Astrocyte of the spinal cord (primary cell): Measurements from ENCODE around the gene CLN6.
"Not testable (repeated sequence)": the region's sequence is repeated elsewhere in the genome, so short reads cannot be mapped to it uniquely, and the experiment has no call there.

Experiments used
- DNase-seq: peaks from one replicate; pipeline ENCODE4 v3.0.0; 2011; ENCODE audit warnings: low read depth, low spot score
- H3K4me3 ChIP-seq: 2 replicates; pipeline ENCODE4 v1.5.1; 2011; ENCODE audit warnings: low read depth, mild to moderate bottlenecking, low read length, moderate library complexity
- in situ Hi-C: cut with HindIII; loops from 2 replicates; pipeline ENCODE4 v1.10.0; 2017; ENCODE audit warnings: low sequenced_read_pairs
- TF ChIP-seq, protein P1 (sequence below): IDR thresholded peaks from 2 replicates; pipeline ENCODE4 v1.5.1; 2012; ENCODE audit warnings: low read depth, mild to moderate bottlenecking, low read length, inconsistent platforms

Gene CLN6

DNA sequence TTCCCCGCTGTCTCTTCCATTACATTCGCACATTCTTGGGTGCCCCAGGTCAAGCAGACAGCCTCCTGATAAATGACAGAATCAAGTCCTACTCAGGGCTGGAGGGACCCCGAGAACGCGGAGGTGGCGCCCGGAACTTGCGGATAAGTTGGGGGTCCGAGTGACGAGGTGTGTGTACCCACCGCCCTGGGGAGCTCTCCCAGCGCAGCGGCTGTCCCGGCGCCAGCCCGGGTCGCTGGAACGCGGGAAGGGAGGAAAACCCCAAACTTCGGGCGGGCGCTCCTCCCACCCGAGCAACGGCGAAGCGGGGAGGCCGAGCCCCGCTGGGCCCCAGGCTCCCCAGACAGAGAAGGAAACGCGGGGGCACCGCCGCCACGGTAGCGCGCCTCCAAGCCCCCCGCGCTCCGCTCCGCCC, 550 bp downstream of the CLN6 start:
- no peak for DNase-seq
- in situ Hi-C loops = no loop called here

DNA sequence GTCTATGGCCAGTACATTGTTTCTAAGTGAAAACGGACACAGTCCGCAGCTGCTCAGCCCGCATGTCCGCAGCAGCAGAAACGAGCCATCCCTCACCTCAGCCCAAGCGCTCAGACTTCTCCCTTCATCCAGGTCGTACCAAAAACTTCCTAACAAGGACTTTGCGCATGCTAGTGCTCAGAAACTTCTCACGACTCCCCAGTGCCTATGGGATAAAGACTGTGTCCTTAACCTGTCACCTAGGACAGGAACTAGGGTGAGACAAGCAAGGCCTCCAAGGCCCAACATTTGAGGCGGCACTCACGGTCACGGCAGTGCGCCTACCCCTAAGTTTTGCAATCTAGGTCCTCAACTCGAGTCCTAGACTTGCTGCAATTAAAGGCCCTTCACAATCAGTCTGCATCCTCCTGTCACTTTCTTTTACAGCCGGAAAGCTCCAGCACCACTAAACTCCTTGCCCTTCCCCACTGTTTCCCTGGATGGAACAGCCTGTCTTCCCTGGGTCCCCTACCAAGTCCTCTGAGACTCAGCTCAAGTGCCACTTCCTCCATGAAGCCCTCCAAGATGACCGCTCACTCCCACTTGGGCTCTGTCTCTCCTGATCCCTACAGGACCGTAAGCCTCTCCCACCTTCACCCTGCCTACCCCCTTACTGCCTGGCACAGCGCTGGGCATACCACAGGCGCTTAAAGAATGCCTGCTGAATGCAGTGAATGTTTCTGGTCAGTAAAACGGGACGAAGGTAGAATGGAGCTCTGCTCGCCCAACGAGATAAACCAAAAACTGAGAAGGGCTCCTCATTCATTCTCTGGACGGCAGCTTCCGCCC, 1.2 kb downstream of the CLN6 start:
- peak; percentile 14 for DNase-seq
- peak overlapping the region; percentile 69 for H3K4me3 ChIP-seq
- in situ Hi-C loops = no loop called here
- TF ChIP-seq, protein P1, sequence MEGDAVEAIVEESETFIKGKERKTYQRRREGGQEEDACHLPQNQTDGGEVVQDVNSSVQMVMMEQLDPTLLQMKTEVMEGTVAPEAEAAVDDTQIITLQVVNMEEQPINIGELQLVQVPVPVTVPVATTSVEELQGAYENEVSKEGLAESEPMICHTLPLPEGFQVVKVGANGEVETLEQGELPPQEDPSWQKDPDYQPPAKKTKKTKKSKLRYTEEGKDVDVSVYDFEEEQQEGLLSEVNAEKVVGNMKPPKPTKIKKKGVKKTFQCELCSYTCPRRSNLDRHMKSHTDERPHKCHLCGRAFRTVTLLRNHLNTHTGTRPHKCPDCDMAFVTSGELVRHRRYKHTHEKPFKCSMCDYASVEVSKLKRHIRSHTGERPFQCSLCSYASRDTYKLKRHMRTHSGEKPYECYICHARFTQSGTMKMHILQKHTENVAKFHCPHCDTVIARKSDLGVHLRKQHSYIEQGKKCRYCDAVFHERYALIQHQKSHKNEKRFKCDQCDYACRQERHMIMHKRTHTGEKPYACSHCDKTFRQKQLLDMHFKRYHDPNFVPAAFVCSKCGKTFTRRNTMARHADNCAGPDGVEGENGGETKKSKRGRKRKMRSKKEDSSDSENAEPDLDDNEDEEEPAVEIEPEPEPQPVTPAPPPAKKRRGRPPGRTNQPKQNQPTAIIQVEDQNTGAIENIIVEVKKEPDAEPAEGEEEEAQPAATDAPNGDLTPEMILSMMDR = no peak

More for the DNA sequence above, 550 bp downstream of the CLN6 start:
- peak overlapping the region; percentile 69 for H3K4me3 ChIP-seq
- TF ChIP-seq, protein P1 = no peak

DNA sequence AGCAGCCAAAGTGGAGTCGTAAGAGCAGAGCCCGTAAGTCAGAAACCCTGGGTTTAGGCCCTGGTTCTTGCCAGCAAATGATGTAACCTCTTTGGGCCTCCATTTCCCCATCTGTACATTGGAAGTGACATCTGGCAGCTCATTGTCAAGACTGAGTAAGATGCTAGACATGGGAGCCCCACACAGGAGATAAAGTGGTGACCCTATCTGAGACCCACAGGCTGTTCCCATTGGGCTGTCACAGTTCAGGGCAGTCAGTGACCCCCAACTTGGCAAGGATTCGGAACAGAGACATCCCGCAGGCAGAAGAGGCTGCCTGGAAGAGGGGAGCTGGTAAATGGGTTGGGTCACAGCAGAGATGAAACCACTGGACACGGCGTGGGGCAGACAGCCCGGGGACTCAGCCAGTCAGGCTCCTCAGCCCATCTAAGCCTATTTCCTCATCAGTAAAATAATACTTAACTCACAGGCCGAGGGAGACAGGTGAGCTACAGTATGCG, 1.8 kb downstream of the CLN6 start:
- TF ChIP-seq, protein P1 = no peak
- no peak for DNase-seq
- in situ Hi-C loops = no loop called here
- H3K4me3 ChIP-seq = no peak overlapping the region

DNA sequence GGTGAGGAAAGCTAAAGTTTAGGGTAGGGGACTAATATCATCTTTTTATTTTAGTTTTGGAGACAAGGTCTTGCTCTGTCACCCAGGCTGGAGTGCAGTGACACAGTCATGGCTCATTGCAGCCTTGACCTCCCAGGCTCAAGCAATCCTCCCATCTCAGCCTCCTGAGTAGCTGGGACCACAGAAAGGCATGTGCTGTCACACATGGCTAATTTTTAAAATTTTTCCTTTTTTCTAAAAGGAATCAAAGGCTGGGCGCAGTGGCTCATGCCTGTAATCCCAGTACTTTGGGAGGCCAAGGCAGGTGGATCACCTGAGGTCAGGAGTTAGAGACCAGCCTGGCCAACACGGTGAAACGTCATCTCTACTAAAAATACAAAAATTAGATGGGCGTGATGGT, 4.1 kb downstream of the CLN6 start:
- in situ Hi-C loops = not testable (repeated sequence)

DNA sequence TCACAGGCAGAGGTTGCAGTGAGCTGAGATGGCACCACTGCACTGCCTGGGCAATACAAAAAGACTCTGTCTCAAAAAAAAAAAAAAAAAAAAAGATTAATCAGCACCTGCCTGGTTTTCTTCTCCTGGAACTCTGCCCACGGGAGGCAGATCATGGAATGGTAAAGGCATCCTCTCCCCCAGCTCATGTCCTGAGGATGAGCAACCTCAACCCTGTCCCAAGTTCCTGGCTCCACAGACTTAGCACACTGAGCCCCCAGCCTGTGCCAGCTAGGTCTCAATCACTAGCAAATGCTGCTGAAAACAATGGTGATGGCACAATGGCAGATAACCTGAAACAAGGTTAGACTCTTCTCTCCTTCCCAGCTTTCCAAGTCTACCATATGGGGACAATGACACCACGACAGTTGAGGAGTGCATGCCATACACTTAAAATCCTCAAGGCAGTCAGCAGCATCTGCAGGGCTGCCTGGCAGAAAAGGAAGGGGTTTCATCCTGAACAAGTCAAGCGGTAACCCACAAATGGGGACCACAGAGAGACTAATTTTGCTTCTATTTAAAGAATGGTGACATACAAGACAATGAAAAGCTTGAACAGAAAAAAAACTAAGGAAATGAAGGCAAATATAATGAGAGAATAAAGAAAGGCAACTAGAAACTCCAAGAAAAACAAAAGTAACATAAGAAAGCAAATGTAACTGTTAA, 4.8 kb downstream of the CLN6 start:
- in situ Hi-C loops = no loop called here
- TF ChIP-seq, protein P1 = no peak
- DNase-seq = no peak
- H3K4me3 ChIP-seq = no peak overlapping the region

More for the DNA sequence above, 4.1 kb downstream of the CLN6 start:
- not testable (repeated sequence) for DNase-seq, H3K4me3 ChIP-seq

DNA sequence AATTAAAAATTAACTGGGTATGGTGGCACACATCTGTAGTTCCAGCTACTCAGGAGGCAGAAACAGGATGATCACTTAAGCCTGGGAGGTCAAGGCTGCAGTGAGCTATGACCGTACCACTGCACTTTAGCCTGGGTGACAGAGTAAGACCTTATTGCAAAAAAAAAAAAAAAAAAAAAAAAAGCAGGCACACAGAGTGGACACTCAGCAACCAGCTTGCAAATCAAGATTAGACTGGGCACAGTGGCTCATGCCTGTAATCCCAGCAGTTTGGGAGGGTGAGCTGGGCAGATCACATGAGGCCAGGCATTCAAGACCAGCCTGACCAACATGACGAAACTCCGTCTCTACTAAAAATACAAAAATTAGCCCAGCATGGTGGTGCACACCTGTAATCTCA, 5.4 kb downstream of the CLN6 start:
- no peak for DNase-seq
- in situ Hi-C loops = no loop called here
- H3K4me3 ChIP-seq = no peak overlapping the region
- TF ChIP-seq, protein P1 = no peak

DNA sequence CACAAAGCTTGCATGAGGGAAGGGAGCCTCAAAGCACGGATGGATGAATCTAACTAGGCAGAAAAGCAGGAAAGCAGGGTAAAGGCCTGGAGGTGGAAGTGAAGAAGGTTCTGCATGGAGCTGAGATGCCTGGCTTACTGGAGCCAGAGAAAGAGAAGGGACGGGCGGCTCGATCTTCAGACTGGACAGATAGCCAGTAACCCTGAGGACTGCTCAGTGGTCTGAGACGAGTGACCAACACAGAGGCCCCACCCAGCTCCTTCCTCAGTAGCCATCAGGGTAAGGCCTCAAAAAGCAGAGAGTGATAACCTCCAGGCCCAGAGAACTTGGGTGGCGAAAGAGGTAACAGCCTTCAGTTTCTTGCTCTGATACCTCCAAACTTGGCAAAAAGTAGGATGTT, 6.4 kb downstream of the CLN6 start:
- in situ Hi-C loops = no loop called here
- TF ChIP-seq, protein P1 = no peak
- DNase-seq = no peak
- H3K4me3 ChIP-seq = no peak overlapping the region

DNA sequence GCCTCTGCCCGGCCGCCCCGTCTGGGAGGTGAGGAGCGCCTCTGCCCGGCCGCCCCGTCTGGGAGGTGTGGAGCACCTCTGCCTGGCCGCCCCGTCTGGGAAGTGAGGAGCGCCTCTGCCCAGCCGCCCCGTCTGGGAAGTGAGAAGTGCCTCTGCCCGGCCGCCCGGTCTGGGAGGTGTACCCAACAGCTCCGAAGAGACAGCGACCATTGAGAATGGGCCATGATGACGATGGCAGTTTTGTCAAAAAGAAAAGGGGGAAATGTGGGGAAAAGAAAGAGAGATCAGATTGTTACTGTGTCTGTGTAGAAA, 7.1 kb downstream of the CLN6 start:
- H3K4me3 ChIP-seq, in situ Hi-C loops, DNase-seq: not testable (repeated sequence)

DNA sequence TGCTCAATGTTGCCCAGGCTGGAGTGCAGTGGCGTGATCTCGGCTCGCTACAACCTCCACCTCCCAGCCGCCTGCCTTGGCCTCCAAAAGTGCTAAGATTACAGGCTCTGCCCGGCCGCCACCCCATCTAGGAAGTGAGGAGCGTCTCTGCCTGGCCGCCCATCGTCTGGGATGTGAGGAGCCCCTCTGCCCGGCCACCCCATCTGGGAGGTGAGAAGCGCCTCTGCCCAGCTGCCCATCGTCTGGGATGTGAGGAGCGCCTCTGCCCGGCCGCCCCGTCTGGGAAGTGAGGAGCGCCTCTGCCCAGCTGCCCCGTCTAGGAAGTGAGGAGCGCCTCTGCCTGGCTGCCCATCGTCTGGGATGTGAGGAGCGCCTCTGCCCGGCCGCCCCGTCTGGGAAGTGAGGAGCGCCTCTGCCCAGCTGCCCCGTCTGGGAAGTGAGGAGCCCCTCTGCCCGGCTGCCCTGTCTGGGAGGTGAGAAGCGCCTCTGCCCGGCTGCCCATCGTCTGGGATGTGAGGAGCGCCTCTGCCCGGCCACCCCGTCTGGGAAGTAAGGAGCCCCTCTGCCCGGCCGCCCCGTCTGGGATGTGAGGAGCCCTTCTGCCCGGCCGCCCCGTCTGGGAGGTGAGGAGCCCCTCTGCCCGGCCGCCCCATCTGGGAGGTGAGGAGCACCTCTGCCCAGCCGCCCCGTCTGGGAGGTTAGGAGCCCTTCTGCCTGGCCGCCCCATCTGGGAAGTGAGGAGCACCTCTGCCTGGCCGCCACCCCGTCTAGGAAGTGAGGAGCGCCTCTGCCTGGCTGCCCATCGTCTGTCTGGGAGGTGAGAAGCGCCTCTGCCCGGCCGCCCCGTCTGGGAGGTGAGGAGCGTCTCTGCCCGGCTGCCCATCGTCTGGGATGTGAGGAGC, 7.7 kb downstream of the CLN6 start:
- H3K4me3 ChIP-seq, in situ Hi-C loops, DNase-seq: not testable (repeated sequence)
